ENCODE measurements around the gene PADI3.

The PADI3 gene

GRCh38 chr1:17222557-17222956 is 26.3 kb upstream of the PADI3 start:
- peaks cover 2% of the 10 kb centered on the region for H3K27me3 ChIP-seq (ENCODE audit: control insufficient read depth, insufficient read depth, low read length)
- H3K9ac ChIP-seq (ENCODE audit: low read length): no peak overlapping the region
- no peaks in the 10 kb centered on the region for H3K36me3 ChIP-seq (ENCODE audit: control insufficient read depth, insufficient read depth, low read length)
- no peak overlapping the region for H3K27ac ChIP-seq (ENCODE audit: low read depth, low read length)
- H3K4me1 ChIP-seq (ENCODE audit: control insufficient read depth, insufficient read depth, low read length): no peaks in the 10 kb centered on the region
- H3K4me3 ChIP-seq (ENCODE audit: low read length): no peak overlapping the region

DNA sequence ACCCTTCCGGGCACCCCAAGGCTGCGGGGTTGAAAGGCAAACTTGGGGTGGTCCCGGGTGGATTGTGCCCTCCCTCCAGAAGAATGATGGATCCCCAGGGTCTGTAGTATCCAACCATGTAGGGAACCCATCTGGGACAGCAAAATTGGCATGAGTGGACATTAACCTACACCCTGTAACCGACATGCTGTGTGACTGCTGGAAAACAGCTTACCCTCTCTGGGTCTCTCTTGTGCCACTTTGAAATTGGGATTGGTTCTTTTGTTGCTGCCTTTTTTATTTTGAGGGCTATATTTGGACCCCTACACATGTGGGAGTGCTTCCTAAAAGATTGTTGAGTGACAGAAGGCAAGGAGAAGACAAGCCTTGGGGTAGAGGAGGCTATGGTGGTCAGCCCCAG is 24.5 kb upstream of the PADI3 start:
- Histone ChIP-seq H3K9ac (ENCODE audit: low read length) (no peak overlapping the region), H3K4me3 (ENCODE audit: low read length) (no peak overlapping the region), H3K4me1 (ENCODE audit: control insufficient read depth, insufficient read depth, low read length) (no peaks in the 10 kb centered on the region), H3K36me3 (ENCODE audit: control insufficient read depth, insufficient read depth, low read length) (no peaks in the 10 kb centered on the region), H3K27ac (ENCODE audit: low read depth, low read length) (no peak overlapping the region), H3K27me3 (ENCODE audit: control insufficient read depth, insufficient read depth, low read length) (peaks cover 2% of the 10 kb centered on the region)

- Histone ChIP-seq H3K9ac (ENCODE audit: low read length) (no peak overlapping the region), H3K36me3 (ENCODE audit: control insufficient read depth, insufficient read depth, low read length) (no peaks in the 10 kb centered on the region), H3K27me3 (ENCODE audit: control insufficient read depth, insufficient read depth, low read length) (peaks cover 2% of the 10 kb centered on the region), H3K4me3 (ENCODE audit: low read length) (no peak overlapping the region), H3K4me1 (ENCODE audit: control insufficient read depth, insufficient read depth, low read length) (no peaks in the 10 kb centered on the region), H3K27ac (ENCODE audit: low read depth, low read length) (no peak overlapping the region)
Observed at GRCh38 chr1:17225140-17225539, 23.8 kb upstream of the PADI3 start.

DNA sequence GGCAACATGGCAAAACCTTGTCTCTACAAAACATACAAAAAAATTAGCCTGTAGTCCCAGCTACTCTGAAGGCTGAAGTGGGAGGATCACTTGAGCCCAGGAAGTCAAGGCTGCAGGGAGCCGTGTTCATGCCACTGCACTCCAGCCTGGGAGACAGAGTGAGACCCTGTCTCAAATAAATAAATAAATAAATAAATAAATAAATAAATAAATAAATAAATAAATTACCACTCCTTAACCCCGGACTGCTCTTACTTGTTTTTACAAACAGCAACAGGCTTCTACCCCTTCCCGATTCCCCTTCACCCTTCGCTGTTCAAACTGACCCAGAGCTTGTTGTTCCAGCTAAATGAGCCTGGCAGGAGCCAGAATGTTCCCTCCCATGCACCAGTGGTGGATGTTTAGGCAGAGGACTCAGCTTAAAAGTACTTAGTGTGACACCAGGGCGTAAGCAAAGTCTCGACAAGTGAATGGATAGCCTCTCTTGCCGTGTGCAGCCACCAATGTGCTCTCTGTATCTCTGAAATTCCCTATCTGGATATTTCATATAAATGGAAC is 21.5 kb upstream of the PADI3 start:
- Histone ChIP-seq H3K36me3 (ENCODE audit: control insufficient read depth, insufficient read depth, low read length) (no peaks in the 10 kb centered on the region), H3K27me3 (ENCODE audit: control insufficient read depth, insufficient read depth, low read length) (peaks cover 2% of the 10 kb centered on the region), H3K4me1 (ENCODE audit: control insufficient read depth, insufficient read depth, low read length) (no peaks in the 10 kb centered on the region), H3K4me3 (ENCODE audit: low read length) (no peak overlapping the region), H3K27ac (ENCODE audit: low read depth, low read length) (no peak overlapping the region), H3K9ac (ENCODE audit: low read length) (no peak overlapping the region)

- Histone ChIP-seq H3K4me1 (ENCODE audit: control insufficient read depth, insufficient read depth, low read length) (peaks cover 4% of the 10 kb centered on the region), H3K27me3 (ENCODE audit: control insufficient read depth, insufficient read depth, low read length) (peaks cover 2% of the 10 kb centered on the region), H3K4me3 (ENCODE audit: low read length) (no peak overlapping the region), H3K9ac (ENCODE audit: low read length) (no peak overlapping the region), H3K27ac (ENCODE audit: low read depth, low read length) (no peak overlapping the region), H3K36me3 (ENCODE audit: control insufficient read depth, insufficient read depth, low read length) (no peaks in the 10 kb centered on the region)
Observed at GRCh38 chr1:17228619-17229018, 20.3 kb upstream of the PADI3 start.

GRCh38 chr1:17229379-17229778 is 19.5 kb upstream of the PADI3 start:
- H3K9ac ChIP-seq (ENCODE audit: low read length): no peak overlapping the region
- H3K27ac ChIP-seq (ENCODE audit: low read depth, low read length): no peak overlapping the region
- no peaks in the 10 kb centered on the region for H3K36me3 ChIP-seq (ENCODE audit: control insufficient read depth, insufficient read depth, low read length)
- peaks cover 4% of the 10 kb centered on the region for H3K4me1 ChIP-seq (ENCODE audit: control insufficient read depth, insufficient read depth, low read length)
- no peak overlapping the region for H3K4me3 ChIP-seq (ENCODE audit: low read length)
- H3K27me3 ChIP-seq (ENCODE audit: control insufficient read depth, insufficient read depth, low read length): peaks cover 2% of the 10 kb centered on the region

- peaks cover 4% of the 10 kb centered on the region for H3K4me1 ChIP-seq (ENCODE audit: control insufficient read depth, insufficient read depth, low read length)
Observed at GRCh38 chr1:17230106-17230505, 18.8 kb upstream of the PADI3 start.

GRCh38 chr1:17230671-17231310 is 18.1 kb upstream of the PADI3 start:
- H3K27ac ChIP-seq (ENCODE audit: low read depth, low read length): no peak overlapping the region
- no peak overlapping the region for H3K9ac ChIP-seq (ENCODE audit: low read length)
- H3K4me1 ChIP-seq (ENCODE audit: control insufficient read depth, insufficient read depth, low read length): peaks cover 4% of the 10 kb centered on the region
- no peaks in the 10 kb centered on the region for H3K36me3 ChIP-seq (ENCODE audit: control insufficient read depth, insufficient read depth, low read length)
- H3K4me3 ChIP-seq (ENCODE audit: low read length): no peak overlapping the region
- H3K27me3 ChIP-seq (ENCODE audit: control insufficient read depth, insufficient read depth, low read length): no peaks in the 10 kb centered on the region

More at GRCh38 chr1:17230106-17230505, 18.8 kb upstream of the PADI3 start:
- no peaks in the 10 kb centered on the region for H3K27me3 ChIP-seq (ENCODE audit: control insufficient read depth, insufficient read depth, low read length)
- H3K27ac ChIP-seq (ENCODE audit: low read depth, low read length): no peak overlapping the region
- no peak overlapping the region for H3K4me3 ChIP-seq (ENCODE audit: low read length)
- no peaks in the 10 kb centered on the region for H3K36me3 ChIP-seq (ENCODE audit: control insufficient read depth, insufficient read depth, low read length)
- H3K9ac ChIP-seq (ENCODE audit: low read length): no peak overlapping the region

DNA sequence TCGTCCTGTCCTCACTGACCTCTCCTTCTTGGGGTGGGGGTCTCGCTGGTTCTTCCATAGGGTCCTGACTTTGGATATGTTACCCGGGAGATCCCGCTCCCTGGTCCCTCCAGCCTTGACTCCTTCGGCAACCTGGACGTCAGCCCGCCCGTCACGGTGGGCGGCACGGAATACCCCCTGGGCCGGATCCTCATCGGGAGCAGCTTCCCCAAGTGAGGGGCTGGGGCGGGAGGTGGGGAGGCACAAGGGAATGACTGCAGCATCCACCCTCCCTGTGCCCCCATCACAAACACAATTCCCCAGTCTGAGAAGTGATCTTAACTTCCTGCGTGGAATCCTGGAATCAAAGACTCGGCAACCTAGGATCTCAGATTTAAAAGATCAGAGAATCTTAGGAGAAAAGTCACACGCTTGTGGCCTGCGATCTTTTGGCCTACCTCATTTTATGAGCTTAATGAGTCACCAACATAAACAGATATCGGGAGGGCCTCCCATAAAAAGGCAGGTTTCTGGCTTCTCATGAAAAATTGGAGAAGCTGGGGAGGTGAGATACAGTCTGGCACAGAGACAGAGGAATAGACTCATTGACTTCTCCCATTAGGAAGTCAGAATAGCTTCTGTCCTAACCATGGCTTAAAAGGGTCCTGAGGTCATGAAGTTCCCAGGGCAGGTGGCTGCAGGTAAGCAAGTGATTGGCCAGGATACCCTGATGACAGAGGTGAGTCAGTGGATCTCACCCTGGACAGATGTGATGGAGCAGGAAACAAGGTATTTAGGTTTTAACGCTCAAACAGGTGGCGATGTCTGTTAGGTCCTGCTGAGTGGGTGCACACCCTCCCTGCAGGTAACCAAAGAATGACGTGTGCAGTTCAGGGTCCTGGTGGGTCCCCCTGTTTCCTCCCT is 15.9 kb upstream of the PADI3 start:
- Histone ChIP-seq H3K4me1 (ENCODE audit: control insufficient read depth, insufficient read depth, low read length) (peaks cover 4% of the 10 kb centered on the region), H3K27ac (ENCODE audit: low read depth, low read length) (no peak overlapping the region), H3K9ac (ENCODE audit: low read length) (no peak overlapping the region)

GRCh38 chr1:17233675-17234320 is 15.1 kb upstream of the PADI3 start:
- Histone ChIP-seq H3K9ac (ENCODE audit: low read length) (no peak overlapping the region), H3K4me3 (ENCODE audit: low read length) (no peak overlapping the region), H3K27ac (ENCODE audit: low read depth, low read length) (no peak overlapping the region), H3K4me1 (ENCODE audit: control insufficient read depth, insufficient read depth, low read length) (peaks cover 4% of the 10 kb centered on the region), H3K27me3 (ENCODE audit: control insufficient read depth, insufficient read depth, low read length) (no peaks in the 10 kb centered on the region), H3K36me3 (ENCODE audit: control insufficient read depth, insufficient read depth, low read length) (no peaks in the 10 kb centered on the region)

More for the DNA sequence above, 15.9 kb upstream of the PADI3 start:
- H3K27me3 ChIP-seq (ENCODE audit: control insufficient read depth, insufficient read depth, low read length): no peaks in the 10 kb centered on the region
- H3K4me3 ChIP-seq (ENCODE audit: low read length): no peak overlapping the region
- H3K36me3 ChIP-seq (ENCODE audit: control insufficient read depth, insufficient read depth, low read length): no peaks in the 10 kb centered on the region

GRCh38 chr1:17234405-17234804 is 14.5 kb upstream of the PADI3 start:
- Histone ChIP-seq H3K27me3 (ENCODE audit: control insufficient read depth, insufficient read depth, low read length) (no peaks in the 10 kb centered on the region), H3K9ac (ENCODE audit: low read length) (no peak overlapping the region), H3K36me3 (ENCODE audit: control insufficient read depth, insufficient read depth, low read length) (no peaks in the 10 kb centered on the region), H3K4me3 (ENCODE audit: low read length) (no peak overlapping the region), H3K27ac (ENCODE audit: low read depth, low read length) (no peak overlapping the region), H3K4me1 (ENCODE audit: control insufficient read depth, insufficient read depth, low read length) (peaks cover 4% of the 10 kb centered on the region)

- Histone ChIP-seq H3K4me3 (ENCODE audit: low read length) (no peak overlapping the region), H3K4me1 (ENCODE audit: control insufficient read depth, insufficient read depth, low read length) (peaks cover 4% of the 10 kb centered on the region), H3K27me3 (ENCODE audit: control insufficient read depth, insufficient read depth, low read length) (no peaks in the 10 kb centered on the region), H3K36me3 (ENCODE audit: control insufficient read depth, insufficient read depth, low read length) (no peaks in the 10 kb centered on the region), H3K27ac (ENCODE audit: low read depth, low read length) (no peak overlapping the region), H3K9ac (ENCODE audit: low read length) (no peak overlapping the region)
Observed at GRCh38 chr1:17235135-17235885, 13.6 kb upstream of the PADI3 start.

Measured in rectal smooth muscle tissue (tissue), 1 donor.